ENCODE results near the gene B3GALT4. TPM values are rescaled to one million over a fixed set of nuclear protein-coding genes. Genes with fewer than 3 reads are reported as not detected.

Gene B3GALT4
- total and polyA plus RNA-seq, 2 of the 13 experiments (the other 11 are each of a cell fraction or from before 2014, with no cell fraction given), result 0.04 to 0.27 TPM

DNA sequence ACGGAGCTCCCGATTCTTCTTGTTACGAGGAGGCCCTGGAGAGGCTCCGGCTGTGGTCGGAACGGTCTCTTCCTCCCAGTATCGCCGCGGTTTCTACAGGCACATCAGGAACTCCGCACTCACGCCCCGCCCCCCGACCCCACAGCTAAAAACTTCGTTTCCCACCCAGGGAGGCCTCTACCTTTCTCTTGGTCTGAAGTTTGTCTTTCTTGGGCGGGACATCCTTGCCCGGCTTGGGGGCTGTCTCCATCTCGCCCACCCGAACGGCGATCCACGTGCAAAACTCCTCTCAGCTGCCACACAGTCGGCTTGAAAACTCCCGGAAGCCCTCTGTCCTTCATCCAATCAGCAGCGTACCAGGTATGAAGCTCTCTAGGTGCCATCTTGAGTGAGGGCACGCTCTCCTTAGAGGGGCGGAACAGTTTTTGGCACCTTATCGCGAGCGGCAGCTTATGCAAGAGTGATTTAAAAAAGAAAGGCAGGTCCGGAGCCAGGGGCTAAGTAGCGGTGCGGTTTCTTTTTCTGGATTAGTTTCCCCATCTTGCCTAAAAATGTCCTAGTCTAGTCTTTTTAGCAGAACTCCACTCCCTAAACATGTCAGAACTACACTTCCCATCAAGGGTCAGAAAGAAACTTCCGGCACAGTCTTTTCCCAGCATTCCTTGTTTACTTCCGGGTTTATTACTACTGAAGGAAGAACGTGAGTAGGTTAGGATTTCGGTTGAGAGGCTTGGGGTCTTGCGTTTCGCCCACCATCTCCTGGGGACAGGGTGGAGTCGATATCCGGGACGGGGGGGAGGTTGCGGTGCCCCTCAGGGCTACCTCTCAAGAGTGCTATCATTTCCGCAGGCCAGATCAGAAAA is 12.2 kb downstream of the B3GALT4 start, which contains the start of the genes PFDN6 and WDR46 (continued):
- TF ChIP-seq, protein P1, sequence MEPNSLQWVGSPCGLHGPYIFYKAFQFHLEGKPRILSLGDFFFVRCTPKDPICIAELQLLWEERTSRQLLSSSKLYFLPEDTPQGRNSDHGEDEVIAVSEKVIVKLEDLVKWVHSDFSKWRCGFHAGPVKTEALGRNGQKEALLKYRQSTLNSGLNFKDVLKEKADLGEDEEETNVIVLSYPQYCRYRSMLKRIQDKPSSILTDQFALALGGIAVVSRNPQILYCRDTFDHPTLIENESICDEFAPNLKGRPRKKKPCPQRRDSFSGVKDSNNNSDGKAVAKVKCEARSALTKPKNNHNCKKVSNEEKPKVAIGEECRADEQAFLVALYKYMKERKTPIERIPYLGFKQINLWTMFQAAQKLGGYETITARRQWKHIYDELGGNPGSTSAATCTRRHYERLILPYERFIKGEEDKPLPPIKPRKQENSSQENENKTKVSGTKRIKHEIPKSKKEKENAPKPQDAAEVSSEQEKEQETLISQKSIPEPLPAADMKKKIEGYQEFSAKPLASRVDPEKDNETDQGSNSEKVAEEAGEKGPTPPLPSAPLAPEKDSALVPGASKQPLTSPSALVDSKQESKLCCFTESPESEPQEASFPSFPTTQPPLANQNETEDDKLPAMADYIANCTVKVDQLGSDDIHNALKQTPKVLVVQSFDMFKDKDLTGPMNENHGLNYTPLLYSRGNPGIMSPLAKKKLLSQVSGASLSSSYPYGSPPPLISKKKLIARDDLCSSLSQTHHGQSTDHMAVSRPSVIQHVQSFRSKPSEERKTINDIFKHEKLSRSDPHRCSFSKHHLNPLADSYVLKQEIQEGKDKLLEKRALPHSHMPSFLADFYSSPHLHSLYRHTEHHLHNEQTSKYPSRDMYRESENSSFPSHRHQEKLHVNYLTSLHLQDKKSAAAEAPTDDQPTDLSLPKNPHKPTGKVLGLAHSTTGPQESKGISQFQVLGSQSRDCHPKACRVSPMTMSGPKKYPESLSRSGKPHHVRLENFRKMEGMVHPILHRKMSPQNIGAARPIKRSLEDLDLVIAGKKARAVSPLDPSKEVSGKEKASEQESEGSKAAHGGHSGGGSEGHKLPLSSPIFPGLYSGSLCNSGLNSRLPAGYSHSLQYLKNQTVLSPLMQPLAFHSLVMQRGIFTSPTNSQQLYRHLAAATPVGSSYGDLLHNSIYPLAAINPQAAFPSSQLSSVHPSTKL (CRISPR knock-in tag; IDR thresholded peaks at IDR 0.05), result no peak
- TF ChIP-seq ZNF3 (CRISPR knock-in tag; IDR thresholded peaks at IDR 0.05) (no peak), ZNF205 (CRISPR knock-in tag; IDR thresholded peaks at IDR 0.05) (no peak), ZNF883 (CRISPR knock-in tag; IDR thresholded peaks at IDR 0.05; ENCODE audit: not compliant biosample characterization) (no peak), MIER2 (CRISPR knock-in tag; IDR thresholded peaks at IDR 0.05) (no peak), ZNF235 (CRISPR knock-in tag; IDR thresholded peaks at IDR 0.05; ENCODE audit: borderline replicate concordance) (no peak), DMAP1 (CRISPR knock-in tag; IDR thresholded peaks at IDR 0.05) (peak; percentile 75), ZNF33B (CRISPR knock-in tag; IDR thresholded peaks at IDR 0.05) (no peak), ZNF430 (CRISPR knock-in tag; IDR thresholded peaks at IDR 0.05) (peak; percentile 64; the same call in 1 of the 2 replicates), ZNF296 (CRISPR knock-in tag; conservative IDR thresholded peaks at IDR 0.05) (no peak), ATRX (CRISPR knock-in tag; IDR thresholded peaks at IDR 0.05; ENCODE audit: borderline replicate concordance) (no peak)
- TF ChIP-seq, protein P2, sequence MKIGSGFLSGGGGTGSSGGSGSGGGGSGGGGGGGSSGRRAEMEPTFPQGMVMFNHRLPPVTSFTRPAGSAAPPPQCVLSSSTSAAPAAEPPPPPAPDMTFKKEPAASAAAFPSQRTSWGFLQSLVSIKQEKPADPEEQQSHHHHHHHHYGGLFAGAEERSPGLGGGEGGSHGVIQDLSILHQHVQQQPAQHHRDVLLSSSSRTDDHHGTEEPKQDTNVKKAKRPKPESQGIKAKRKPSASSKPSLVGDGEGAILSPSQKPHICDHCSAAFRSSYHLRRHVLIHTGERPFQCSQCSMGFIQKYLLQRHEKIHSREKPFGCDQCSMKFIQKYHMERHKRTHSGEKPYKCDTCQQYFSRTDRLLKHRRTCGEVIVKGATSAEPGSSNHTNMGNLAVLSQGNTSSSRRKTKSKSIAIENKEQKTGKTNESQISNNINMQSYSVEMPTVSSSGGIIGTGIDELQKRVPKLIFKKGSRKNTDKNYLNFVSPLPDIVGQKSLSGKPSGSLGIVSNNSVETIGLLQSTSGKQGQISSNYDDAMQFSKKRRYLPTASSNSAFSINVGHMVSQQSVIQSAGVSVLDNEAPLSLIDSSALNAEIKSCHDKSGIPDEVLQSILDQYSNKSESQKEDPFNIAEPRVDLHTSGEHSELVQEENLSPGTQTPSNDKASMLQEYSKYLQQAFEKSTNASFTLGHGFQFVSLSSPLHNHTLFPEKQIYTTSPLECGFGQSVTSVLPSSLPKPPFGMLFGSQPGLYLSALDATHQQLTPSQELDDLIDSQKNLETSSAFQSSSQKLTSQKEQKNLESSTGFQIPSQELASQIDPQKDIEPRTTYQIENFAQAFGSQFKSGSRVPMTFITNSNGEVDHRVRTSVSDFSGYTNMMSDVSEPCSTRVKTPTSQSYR (CRISPR knock-in tag; IDR thresholded peaks at IDR 0.05; ENCODE audit: borderline replicate concordance), result 0 out of 2 replicates have a peak, but pooled peaks have one; percentile 4
- TF ChIP-seq, protein P3, sequence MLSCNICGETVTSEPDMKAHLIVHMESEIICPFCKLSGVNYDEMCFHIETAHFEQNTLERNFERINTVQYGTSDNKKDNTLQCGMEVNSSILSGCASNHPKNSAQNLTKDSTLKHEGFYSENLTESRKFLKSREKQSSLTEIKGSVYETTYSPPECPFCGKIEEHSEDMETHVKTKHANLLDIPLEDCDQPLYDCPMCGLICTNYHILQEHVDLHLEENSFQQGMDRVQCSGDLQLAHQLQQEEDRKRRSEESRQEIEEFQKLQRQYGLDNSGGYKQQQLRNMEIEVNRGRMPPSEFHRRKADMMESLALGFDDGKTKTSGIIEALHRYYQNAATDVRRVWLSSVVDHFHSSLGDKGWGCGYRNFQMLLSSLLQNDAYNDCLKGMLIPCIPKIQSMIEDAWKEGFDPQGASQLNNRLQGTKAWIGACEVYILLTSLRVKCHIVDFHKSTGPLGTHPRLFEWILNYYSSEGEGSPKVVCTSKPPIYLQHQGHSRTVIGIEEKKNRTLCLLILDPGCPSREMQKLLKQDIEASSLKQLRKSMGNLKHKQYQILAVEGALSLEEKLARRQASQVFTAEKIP (CRISPR knock-in tag; IDR thresholded peaks at IDR 0.05; ENCODE audit: borderline replicate concordance), result no peak
- TF ChIP-seq, protein P4, sequence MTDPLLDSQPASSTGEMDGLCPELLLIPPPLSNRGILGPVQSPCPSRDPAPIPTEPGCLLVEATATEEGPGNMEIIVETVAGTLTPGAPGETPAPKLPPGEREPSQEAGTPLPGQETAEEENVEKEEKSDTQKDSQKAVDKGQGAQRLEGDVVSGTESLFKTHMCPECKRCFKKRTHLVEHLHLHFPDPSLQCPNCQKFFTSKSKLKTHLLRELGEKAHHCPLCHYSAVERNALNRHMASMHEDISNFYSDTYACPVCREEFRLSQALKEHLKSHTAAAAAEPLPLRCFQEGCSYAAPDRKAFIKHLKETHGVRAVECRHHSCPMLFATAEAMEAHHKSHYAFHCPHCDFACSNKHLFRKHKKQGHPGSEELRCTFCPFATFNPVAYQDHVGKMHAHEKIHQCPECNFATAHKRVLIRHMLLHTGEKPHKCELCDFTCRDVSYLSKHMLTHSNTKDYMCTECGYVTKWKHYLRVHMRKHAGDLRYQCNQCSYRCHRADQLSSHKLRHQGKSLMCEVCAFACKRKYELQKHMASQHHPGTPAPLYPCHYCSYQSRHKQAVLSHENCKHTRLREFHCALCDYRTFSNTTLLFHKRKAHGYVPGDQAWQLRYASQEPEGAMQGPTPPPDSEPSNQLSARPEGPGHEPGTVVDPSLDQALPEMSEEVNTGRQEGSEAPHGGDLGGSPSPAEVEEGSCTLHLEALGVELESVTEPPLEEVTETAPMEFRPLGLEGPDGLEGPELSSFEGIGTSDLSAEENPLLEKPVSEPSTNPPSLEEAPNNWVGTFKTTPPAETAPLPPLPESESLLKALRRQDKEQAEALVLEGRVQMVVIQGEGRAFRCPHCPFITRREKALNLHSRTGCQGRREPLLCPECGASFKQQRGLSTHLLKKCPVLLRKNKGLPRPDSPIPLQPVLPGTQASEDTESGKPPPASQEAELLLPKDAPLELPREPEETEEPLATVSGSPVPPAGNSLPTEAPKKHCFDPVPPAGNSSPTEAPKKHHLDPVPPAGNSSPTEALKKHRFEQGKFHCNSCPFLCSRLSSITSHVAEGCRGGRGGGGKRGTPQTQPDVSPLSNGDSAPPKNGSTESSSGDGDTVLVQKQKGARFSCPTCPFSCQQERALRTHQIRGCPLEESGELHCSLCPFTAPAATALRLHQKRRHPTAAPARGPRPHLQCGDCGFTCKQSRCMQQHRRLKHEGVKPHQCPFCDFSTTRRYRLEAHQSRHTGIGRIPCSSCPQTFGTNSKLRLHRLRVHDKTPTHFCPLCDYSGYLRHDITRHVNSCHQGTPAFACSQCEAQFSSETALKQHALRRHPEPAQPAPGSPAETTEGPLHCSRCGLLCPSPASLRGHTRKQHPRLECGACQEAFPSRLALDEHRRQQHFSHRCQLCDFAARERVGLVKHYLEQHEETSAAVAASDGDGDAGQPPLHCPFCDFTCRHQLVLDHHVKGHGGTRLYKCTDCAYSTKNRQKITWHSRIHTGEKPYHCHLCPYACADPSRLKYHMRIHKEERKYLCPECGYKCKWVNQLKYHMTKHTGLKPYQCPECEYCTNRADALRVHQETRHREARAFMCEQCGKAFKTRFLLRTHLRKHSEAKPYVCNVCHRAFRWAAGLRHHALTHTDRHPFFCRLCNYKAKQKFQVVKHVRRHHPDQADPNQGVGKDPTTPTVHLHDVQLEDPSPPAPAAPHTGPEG (CRISPR knock-in tag; IDR thresholded peaks at IDR 0.05), result no peak
